H9 (cell line): ENCODE results near the gene NCAN. TPM values are rescaled to one million over a fixed set of nuclear protein-coding genes. Genes with fewer than 3 reads are reported as not detected.

Experiments used
- DNase-seq: peaks from one replicate; pipeline ENCODE4 v3.0.0-alpha.2; 2017
- H2AFZ ChIP-seq: one replicate; pipeline ENCODE4 v1.6.1; 2013; ENCODE audit warnings: mild to moderate bottlenecking, low read length, control low read depth, moderate library complexity
- H2AK5ac ChIP-seq: 2 replicates; pipeline ENCODE4 v1.6.1; 2013; ENCODE audit warnings: low read length, control low read depth, mixed read lengths; ENCODE audit not compliant: insufficient read length
- H2BK120ac ChIP-seq: one replicate; pipeline ENCODE4 v1.6.1; 2013; ENCODE audit warnings: low read depth, mild to moderate bottlenecking, low read length, control low read depth, inconsistent platforms; ENCODE audit not compliant: poor library complexity, severe bottlenecking
- H2BK12ac ChIP-seq: 2 replicates; pipeline ENCODE4 v1.6.1; 2013; ENCODE audit warnings: low read length, control low read depth, mixed read lengths, low read depth; ENCODE audit not compliant: insufficient read length
- H2BK15ac ChIP-seq: 2 replicates; pipeline ENCODE4 v1.6.1; 2013; ENCODE audit warnings: low read depth, low read length, control low read depth
- H2BK20ac ChIP-seq: one replicate; pipeline ENCODE4 v1.6.1; 2013; ENCODE audit warnings: low read depth, mild to moderate bottlenecking, low read length, control low read depth, inconsistent platforms; ENCODE audit not compliant: poor library complexity, severe bottlenecking
- H2BK5ac ChIP-seq: 2 replicates; pipeline ENCODE4 v1.6.1; 2013; ENCODE audit warnings: low read length, control low read depth, mixed read lengths; ENCODE audit not compliant: insufficient read length
- H3K14ac ChIP-seq: 2 replicates; pipeline ENCODE4 v1.6.1; 2013; ENCODE audit warnings: low read length, control low read depth; ENCODE audit not compliant: insufficient read depth
- H3K18ac ChIP-seq: 2 replicates; pipeline ENCODE4 v1.6.1; 2013; ENCODE audit warnings: low read depth, mild to moderate bottlenecking, mixed read lengths, low read length, control low read depth; ENCODE audit not compliant: insufficient read length
- H3K23ac ChIP-seq: 2 replicates; pipeline ENCODE4 v1.6.1; 2013; ENCODE audit warnings: low read length, control low read depth, mixed read lengths, low read depth; ENCODE audit not compliant: insufficient read length
- H3K23me2 ChIP-seq: 2 replicates; pipeline ENCODE4 v1.6.1; 2013; ENCODE audit warnings: low read depth, mild to moderate bottlenecking, mixed read lengths, low read length, control low read depth; ENCODE audit not compliant: insufficient read length, poor library complexity, severe bottlenecking
- H3K27ac ChIP-seq: 2 replicates; pipeline ENCODE4 v1.5.1; 2013; ENCODE audit warnings: low read length, control low read depth, mixed read lengths, low read depth; ENCODE audit not compliant: insufficient read length
- H3K27me3 ChIP-seq: 2 replicates; pipeline ENCODE4 v1.6.1; 2013; ENCODE audit warnings: low read length, control low read depth, inconsistent platforms; ENCODE audit not compliant: insufficient read depth
- H3K4ac ChIP-seq: 2 replicates; pipeline ENCODE4 v1.6.1; 2013; ENCODE audit warnings: low read depth, mild to moderate bottlenecking, control low read depth, inconsistent platforms, low read length, moderate library complexity
- H3K4me1 ChIP-seq: 2 replicates; pipeline ENCODE4 v1.6.1; 2013; ENCODE audit warnings: low read length, control low read depth, inconsistent platforms; ENCODE audit not compliant: insufficient read depth
- H3K4me2 ChIP-seq: 2 replicates; pipeline ENCODE4 v1.6.1; 2013; ENCODE audit warnings: low read length, control low read depth, mixed read lengths; ENCODE audit not compliant: insufficient read length, insufficient read depth
- H3K56ac ChIP-seq: 2 replicates; pipeline ENCODE4 v1.6.1; 2013; ENCODE audit warnings: low read depth, mild to moderate bottlenecking, mixed read lengths, low read length, control low read depth; ENCODE audit not compliant: insufficient read length
- H3K79me1 ChIP-seq: 2 replicates; pipeline ENCODE4 v1.6.1; 2013; ENCODE audit warnings: low read depth, mild to moderate bottlenecking, moderate library complexity, low read length, control low read depth, inconsistent platforms; ENCODE audit not compliant: insufficient read depth, poor library complexity, severe bottlenecking
- H3K79me2 ChIP-seq: 2 replicates; pipeline ENCODE4 v1.6.1; 2013; ENCODE audit warnings: low read length, control low read depth, inconsistent platforms; ENCODE audit not compliant: insufficient read depth
- H3K9ac ChIP-seq: 2 replicates; pipeline ENCODE4 v1.6.1; 2013; ENCODE audit warnings: low read length, control low read depth, mixed read lengths; ENCODE audit not compliant: insufficient read length; ENCODE audit errors: extremely low read depth
- H3K9me3 ChIP-seq: one replicate; pipeline ENCODE4 v1.6.1; 2013; ENCODE audit warnings: low read depth, low read length, inconsistent platforms; ENCODE audit not compliant: control insufficient read depth
- H3T11ph ChIP-seq: one replicate; pipeline ENCODE4 v1.6.1; 2013; ENCODE audit warnings: mild to moderate bottlenecking, low read length, control low read depth, inconsistent platforms
- H4K20me1 ChIP-seq: one replicate; pipeline ENCODE4 v1.6.1; 2013; ENCODE audit not compliant: control insufficient read depth, insufficient read length, insufficient read depth
- H4K5ac ChIP-seq: 2 replicates; pipeline ENCODE4 v1.6.1; 2013; ENCODE audit warnings: low read depth, mild to moderate bottlenecking, mixed read lengths, low read length, control low read depth; ENCODE audit not compliant: insufficient read length
- H4K8ac ChIP-seq: replicated peaks from 2 replicates; pipeline ENCODE4 v1.6.1; 2013; ENCODE audit warnings: low read length, control low read depth, mixed read lengths, low read depth; ENCODE audit not compliant: insufficient read length
- H4K91ac ChIP-seq: 2 replicates; pipeline ENCODE4 v1.6.1; 2013; ENCODE audit warnings: low read depth, mild to moderate bottlenecking, moderate library complexity, mixed read lengths, low read length, control low read depth; ENCODE audit not compliant: insufficient read length
- H3K27ac Mint-ChIP-seq, 3 experiments: 2 replicates in 2 of 3; 3 replicates in 1 of 3; pipeline ENCODE4 v1.8.0; 2020 to 2021; ENCODE audit warnings: mixed read lengths in 3 of 3, mild to moderate bottlenecking in 1 of 3, moderate library complexity in 1 of 3
- H3K27me3 Mint-ChIP-seq: 2 replicates; pipeline ENCODE4 v1.8.0; 2021; ENCODE audit warnings: low read depth, mild to moderate bottlenecking, moderate library complexity, mixed read lengths
- H3K36me3 Mint-ChIP-seq, 3 experiments: 2 replicates in 2 of 3; 3 replicates in 1 of 3; pipeline ENCODE4 v1.8.0; 2020 to 2021; ENCODE audit warnings: low read depth in 3 of 3, mixed read lengths in 3 of 3; ENCODE audit not compliant: insufficient read depth in 1 of 3
- H3K4me1 Mint-ChIP-seq, 2 experiments: 2 replicates each; pipeline ENCODE4 v1.8.0; 2020; ENCODE audit warnings: mixed read lengths in 2 of 2
- H3K4me3 Mint-ChIP-seq, 2 experiments: 2 replicates in 1 of 2; 3 replicates in 1 of 2; pipeline ENCODE4 v1.8.0; 2020 to 2021; ENCODE audit warnings: mild to moderate bottlenecking in 2 of 2, mixed read lengths in 2 of 2, moderate library complexity in 1 of 2
- H3K9me3 Mint-ChIP-seq, 2 experiments: 2 replicates in 1 of 2; 3 replicates in 1 of 2; pipeline ENCODE4 v1.8.0; 2020; ENCODE audit warnings: mild to moderate bottlenecking in 2 of 2, mixed read lengths in 2 of 2, moderate library complexity in 1 of 2
- WGBS: extraction: QIAGEN DNeasy Blood & Tissue Kit; methylation state at CpG from one replicate; pipeline ENCODE4 v1.1.7; 2013; ENCODE audit warnings: missing lambda C conversion rate, low lambda C conversion rate, mixed read lengths; ENCODE audit not compliant: insufficient read length; ENCODE audit errors: extremely low coverage; 5-methylcytosine and 5-hydroxymethylcytosine counted together
- total RNA-seq: library from RNA; stranded (reverse); gene quantifications from 2 replicates; pipeline ENCODE4 v1.2.1, GENCODE V29; 2021
- TF ChIP-seq, protein P1 (sequence below): fragments of 200-600 bp; sonication (generic); conservative IDR thresholded peaks from 3 replicates; pipeline ENCODE4 v1.8.0; 2021; ENCODE audit warnings: antibody characterized with exemption, mild to moderate bottlenecking

NCAN gene
- total RNA-seq, 1 experiment from 2014 or later, result 1.6 TPM

DNA sequence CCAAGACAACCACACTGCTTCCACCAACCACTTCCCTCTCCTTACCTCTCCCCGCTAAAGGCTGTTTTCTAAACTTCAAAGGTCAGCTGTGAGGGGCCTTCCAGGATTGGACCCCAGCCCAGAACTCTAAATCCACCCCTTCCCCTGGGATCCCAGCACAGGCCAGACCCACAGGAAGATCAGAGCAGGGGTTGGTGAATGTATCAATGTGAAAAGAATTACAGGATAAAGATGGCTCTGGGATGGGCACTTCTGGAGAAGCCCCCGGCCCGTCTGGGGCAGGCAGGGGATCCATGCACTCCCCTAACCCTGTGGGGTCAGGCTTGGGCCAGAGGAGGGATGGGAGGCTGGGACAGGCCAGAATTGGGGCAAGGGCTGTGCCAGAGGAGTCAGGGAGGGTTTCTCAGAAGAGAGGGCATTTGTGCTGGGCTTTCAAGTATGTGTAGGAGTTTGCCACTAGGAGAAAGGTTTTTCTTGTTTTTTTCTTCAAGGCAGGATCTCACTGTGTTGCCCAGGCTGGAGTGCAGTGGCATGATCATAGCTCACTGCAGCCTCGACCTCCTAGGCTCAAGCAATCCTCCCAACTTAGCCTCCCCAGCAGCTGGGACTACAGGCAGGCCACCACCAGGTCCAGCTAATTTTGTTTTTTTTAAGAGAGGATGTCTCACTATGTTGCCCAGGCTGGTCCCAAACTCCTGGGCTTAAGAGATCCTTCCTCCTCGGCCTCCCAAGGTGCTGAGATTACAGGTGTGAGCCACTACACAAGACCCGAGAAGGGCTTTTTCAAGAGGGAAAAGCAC lies 40.7 kb upstream of the NCAN start:
- H3K27ac Mint-ChIP-seq, result 0 out of 7 replicates have a peak overlapping the region, but pooled peaks of 1 of the 3 experiments have one; percentile 18
- Histone ChIP-seq H3K27me3 (peaks cover 6% of the 10 kb centered on the region; the same call in 1 of the 2 replicates), H3K56ac (no peak overlapping the region), H2AFZ (no peak overlapping the region), H2AK5ac (no peak overlapping the region), H3K14ac (no peak overlapping the region), H4K5ac (no peak overlapping the region), H4K8ac (no peak overlapping the region), H3K23me2 (no peaks in the 10 kb centered on the region), H3K79me2 (no peaks in the 10 kb centered on the region), H2BK20ac (no peak overlapping the region), H3K79me1 (no peaks in the 10 kb centered on the region), H3K18ac (no peak overlapping the region), H2BK15ac (no peak overlapping the region), H2BK12ac (no peak overlapping the region), H2BK5ac (no peak overlapping the region), H3K4me1 (no peaks in the 10 kb centered on the region), H3K9ac (no peak overlapping the region), H4K20me1 (no peaks in the 10 kb centered on the region), H3K23ac (no peak overlapping the region), H3K4me2 (peak overlapping the region; percentile 41), H2BK120ac (no peak overlapping the region), H4K91ac (no peak overlapping the region), H3K4ac (no peak overlapping the region), H3K9me3 (no peaks in the 10 kb centered on the region), H3K27ac (no peak overlapping the region), H3T11ph (no peak overlapping the region)
- WGBS, result no CpG with 5 or more reads among the region's 6 CpGs
- peak overlapping the region; percentile 56 to 77 for H3K4me3 Mint-ChIP-seq
- H3K9me3 Mint-ChIP-seq, result no peaks in the 10 kb centered on the region
- H3K36me3 Mint-ChIP-seq, result no peaks in the 10 kb centered on the region
- H3K27me3 Mint-ChIP-seq, result peaks cover 63% of the 10 kb centered on the region
- peaks cover 18 to 32% of the 10 kb centered on the region in 2 experiments for H3K4me1 Mint-ChIP-seq
- TF ChIP-seq, protein P1, sequence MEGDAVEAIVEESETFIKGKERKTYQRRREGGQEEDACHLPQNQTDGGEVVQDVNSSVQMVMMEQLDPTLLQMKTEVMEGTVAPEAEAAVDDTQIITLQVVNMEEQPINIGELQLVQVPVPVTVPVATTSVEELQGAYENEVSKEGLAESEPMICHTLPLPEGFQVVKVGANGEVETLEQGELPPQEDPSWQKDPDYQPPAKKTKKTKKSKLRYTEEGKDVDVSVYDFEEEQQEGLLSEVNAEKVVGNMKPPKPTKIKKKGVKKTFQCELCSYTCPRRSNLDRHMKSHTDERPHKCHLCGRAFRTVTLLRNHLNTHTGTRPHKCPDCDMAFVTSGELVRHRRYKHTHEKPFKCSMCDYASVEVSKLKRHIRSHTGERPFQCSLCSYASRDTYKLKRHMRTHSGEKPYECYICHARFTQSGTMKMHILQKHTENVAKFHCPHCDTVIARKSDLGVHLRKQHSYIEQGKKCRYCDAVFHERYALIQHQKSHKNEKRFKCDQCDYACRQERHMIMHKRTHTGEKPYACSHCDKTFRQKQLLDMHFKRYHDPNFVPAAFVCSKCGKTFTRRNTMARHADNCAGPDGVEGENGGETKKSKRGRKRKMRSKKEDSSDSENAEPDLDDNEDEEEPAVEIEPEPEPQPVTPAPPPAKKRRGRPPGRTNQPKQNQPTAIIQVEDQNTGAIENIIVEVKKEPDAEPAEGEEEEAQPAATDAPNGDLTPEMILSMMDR, result no peak
- DNase-seq, result no peak
